Measurements from ENCODE around the gene PIEZO2. TPM values are rescaled to one million over a fixed set of nuclear protein-coding genes. Genes with fewer than 3 reads are reported as not detected.

Gene PIEZO2
- total and polyA plus RNA-seq, 2 of the 8 experiments (the other 6 are each of a cell fraction or from before 2014, with no cell fraction given): 4.7 to 16.5 TPM

GRCh38 chr18:11025671-11026070, 123.7 kb downstream of the PIEZO2 start (continued):
- TF ChIP-seq TAF7 (optimal IDR thresholded peaks at IDR 0.05; ENCODE audit: borderline replicate concordance, low read depth, low read length) (no peak), CBX5 (IDR thresholded peaks at IDR 0.05; ENCODE audit: low read depth, low read length) (no peak), SIN3A (conservative IDR thresholded peaks at IDR 0.05 in 1 of 2, IDR thresholded peaks at IDR 0.05 in 1 of 2; ENCODE audit: low read depth in 1 of 2, low read length in 2 of 2) (no peak)
